ENCODE data around the gene TMEM165.
"Not testable (repeated sequence)": the region's sequence is repeated elsewhere in the genome, so short reads cannot be mapped to it uniquely, and the experiment has no call there.

Gene TMEM165

DNA sequence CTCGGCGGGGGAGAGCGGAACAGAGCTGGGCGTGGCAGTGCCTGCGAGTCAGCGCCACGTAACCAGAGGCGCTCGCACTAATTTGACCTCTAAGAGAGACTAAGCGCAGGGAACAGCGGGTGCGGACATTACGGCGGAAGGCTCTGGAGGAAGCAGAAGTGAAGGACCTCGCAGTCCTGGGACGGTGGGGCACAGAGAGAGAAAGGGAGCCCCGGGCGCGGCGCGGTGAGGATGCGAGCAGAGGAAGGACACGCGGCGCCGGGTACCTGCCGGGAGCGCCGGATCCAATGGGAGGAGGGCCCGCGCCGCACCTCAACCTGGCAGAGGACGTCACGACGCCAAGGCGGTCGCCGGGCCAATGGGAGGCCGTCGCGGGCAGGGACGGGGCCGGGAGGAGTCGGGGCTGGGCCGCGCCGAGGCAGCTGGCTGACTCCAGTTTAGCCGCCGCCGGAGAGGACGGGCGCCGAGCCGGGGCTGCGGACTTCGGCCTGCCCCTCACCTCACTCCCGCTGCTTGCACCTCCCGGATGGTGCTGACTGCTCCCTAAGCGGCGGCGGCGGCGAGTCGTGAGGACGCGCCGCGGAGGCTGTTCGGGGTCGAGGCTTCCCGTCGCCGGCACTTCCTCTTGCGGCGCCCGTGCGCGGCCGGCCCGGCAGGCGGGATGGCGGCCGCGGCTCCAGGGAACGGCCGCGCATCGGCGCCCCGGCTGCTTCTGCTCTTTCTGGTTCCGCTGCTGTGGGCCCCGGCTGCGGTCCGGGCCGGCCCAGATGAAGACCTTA lies at the start of gene TMEM165:
TMEM165 (plus strand) TSS at position 429 of the 779 bp plus-strand sequence; CDS start at position 662, 233 bp downstream.
- peak; percentile 70 to 84 for DNase-seq (ENCODE audit: low read depth in 1 of 2, low spot score in 1 of 2)

GRCh38 chr4:55345980-55346850 lies 49.5 kb upstream of the TMEM165 start, which contains the start of gene SRD5A3:
TSS of gene SRD5A3 (plus strand) at chr4:55346242. CDS start at chr4:55346337, 95 bp downstream.
- DNase-seq (ENCODE audit: low read depth in 1 of 2, low spot score in 1 of 2), result peak; percentile 64 to 82

- no peak for DNase-seq (ENCODE audit: low read depth in 1 of 2, low spot score in 1 of 2)
These were observed 48.9 kb upstream of the TMEM165 start for GRCh38 chr4:55346851-55347255.

GRCh38 chr4:55347610-55348228 lies 48.0 kb upstream of the TMEM165 start:
- no peak for DNase-seq (ENCODE audit: low read depth in 1 of 2, low spot score in 1 of 2)

- no peak for DNase-seq (ENCODE audit: low read depth in 1 of 2, low spot score in 1 of 2)
These were observed 47.3 kb upstream of the TMEM165 start for GRCh38 chr4:55348466-55348865.

- DNase-seq (ENCODE audit: low read depth in 1 of 2, low spot score in 1 of 2), result not testable (repeated sequence)
These were observed 44.9 kb upstream of the TMEM165 start for GRCh38 chr4:55350870-55351269.

- no peak for DNase-seq (ENCODE audit: low read depth in 1 of 2, low spot score in 1 of 2)
These were observed 43.9 kb upstream of the TMEM165 start for GRCh38 chr4:55351824-55352223.

GRCh38 chr4:55352726-55353125 lies 43.0 kb upstream of the TMEM165 start:
- no peak for DNase-seq (ENCODE audit: low read depth in 1 of 2, low spot score in 1 of 2)

- not testable (repeated sequence) for DNase-seq (ENCODE audit: low read depth in 1 of 2, low spot score in 1 of 2)
These were observed 42.5 kb upstream of the TMEM165 start for GRCh38 chr4:55353228-55353747.

DNA sequence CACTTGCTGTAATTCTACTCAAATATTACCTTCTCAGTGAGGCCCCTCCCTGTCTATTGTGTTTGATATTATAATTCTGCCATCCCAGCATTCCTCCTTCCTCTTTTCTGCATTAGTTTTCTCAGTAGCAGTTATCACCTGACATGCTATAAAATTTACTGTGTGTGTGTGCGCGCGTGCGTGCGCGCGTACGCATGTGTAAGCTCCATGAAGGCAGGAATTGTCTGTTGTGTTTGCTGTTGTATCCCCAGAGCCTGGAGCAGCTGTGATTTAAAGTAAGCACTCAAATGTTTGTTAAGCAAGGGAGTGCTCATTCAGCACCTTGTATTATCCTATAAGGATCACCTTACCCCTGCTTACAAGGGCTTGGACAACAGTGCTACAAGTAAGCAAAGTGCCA lies 41.1 kb upstream of the TMEM165 start:
- DNase-seq (ENCODE audit: low read depth in 1 of 2, low spot score in 1 of 2), result no peak

DNA sequence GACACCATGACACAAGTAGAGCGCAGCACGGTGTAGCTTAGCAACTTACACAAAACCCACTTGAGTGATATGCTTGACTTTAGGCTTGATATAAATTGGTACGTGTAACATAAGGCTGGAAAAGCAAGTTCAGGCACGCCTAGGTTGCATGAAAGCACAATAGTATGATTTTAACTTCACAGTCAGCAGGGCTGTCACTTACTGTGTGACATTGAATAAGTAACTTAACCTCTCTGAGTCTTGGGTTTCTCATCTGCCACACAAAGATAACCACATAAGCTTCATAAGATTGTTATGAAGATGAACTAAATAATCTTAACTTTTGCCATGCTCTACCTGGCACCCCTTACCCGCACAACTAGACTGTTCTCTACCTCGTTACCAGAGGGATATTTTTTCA lies 40.2 kb upstream of the TMEM165 start:
- no peak for DNase-seq (ENCODE audit: low read depth in 1 of 2, low spot score in 1 of 2)

DNA sequence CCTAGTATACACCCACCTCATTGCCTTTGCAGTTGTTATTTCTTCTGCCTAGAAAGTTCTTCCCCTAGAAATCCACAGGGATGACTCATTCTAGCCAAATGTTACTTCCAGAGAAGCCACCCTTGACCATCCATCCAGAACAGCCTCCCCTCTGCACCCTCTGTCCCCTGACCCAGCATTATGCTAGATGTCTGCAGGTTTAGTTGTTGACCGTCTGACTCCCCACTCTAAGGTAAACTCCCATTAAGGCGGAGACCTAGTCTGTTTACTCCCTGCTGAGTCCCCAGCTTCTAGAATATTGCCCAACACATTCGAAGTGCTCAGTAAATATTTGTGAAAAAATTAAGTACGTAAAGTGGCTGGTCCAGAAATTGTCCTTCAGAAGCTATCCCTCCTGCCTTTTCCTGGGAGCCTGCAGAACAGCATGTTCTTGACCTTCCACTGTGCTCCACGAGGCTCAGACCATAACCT lies 38.7 kb upstream of the TMEM165 start:
- DNase-seq (ENCODE audit: low read depth in 1 of 2, low spot score in 1 of 2), result no peak

DNA sequence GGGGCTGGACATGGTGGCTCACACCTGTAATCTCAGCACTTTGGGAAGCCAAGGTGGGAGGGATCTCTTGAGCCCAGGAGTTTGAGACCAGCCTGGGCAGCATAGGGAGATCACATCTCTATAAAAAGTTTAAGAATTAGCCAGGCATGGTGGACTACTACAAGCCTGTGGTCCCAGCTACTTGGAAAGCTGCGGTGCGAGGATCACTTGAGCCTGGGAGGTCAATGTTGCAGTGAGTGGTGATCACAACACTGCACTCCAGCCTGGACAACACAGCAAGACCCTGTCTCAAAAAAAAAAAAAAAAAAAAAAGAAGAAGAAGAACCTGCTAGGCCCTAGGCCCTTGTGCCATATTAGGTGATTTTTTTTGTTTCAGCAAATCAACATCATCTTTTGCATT lies 37.5 kb upstream of the TMEM165 start:
- no peak for DNase-seq (ENCODE audit: low read depth in 1 of 2, low spot score in 1 of 2)

- DNase-seq (ENCODE audit: low read depth in 1 of 2, low spot score in 1 of 2), result no peak
These were observed 37.1 kb upstream of the TMEM165 start for GRCh38 chr4:55358668-55359067.

DNA sequence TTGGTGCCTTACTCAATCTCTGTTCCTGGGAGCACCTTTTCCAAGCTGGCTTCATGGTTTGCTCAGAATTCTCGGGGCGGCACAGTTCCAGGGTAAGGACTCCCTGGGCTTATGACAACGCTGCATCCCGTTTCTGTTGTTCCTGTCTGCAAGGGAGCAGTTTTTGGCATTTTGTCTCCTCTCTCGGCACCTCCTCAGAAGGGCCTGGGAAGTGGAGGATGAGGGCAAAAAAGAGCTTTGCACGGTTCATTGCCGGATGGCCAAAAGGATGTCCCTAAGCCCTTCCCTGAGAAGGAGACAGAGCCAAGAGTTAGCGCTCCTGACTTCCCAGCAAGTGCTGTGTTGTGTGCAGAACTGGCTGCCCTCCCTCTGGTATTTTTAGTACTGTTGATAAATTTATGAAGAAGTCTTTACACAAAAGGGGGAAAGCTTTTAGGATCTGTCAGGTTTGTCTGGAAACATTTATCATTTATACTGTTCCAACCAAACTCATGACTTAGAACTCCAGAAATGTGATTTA lies 36.3 kb upstream of the TMEM165 start:
- DNase-seq (ENCODE audit: low read depth in 1 of 2, low spot score in 1 of 2), result no peak

DNA sequence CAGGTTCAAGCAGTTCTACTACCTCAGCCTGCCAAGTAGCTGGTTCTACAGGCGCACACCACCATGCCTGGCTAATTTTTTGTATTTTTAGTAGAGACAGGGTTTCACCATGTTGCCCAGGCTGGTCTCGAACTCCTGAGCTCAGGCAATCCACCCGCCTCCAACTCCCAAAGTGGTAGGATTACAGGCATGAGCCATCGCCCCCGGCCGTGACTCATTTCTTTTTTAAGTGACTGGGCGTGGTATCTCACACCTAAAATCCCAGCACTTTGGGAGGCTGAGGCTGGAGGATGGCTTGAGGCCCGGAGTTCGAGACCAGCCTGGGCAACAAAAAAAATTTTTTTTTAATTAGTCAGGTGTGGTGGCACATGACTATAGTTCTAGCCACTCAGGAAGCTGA lies 32.8 kb upstream of the TMEM165 start:
- not testable (repeated sequence) for DNase-seq (ENCODE audit: low read depth in 1 of 2, low spot score in 1 of 2)

DNA sequence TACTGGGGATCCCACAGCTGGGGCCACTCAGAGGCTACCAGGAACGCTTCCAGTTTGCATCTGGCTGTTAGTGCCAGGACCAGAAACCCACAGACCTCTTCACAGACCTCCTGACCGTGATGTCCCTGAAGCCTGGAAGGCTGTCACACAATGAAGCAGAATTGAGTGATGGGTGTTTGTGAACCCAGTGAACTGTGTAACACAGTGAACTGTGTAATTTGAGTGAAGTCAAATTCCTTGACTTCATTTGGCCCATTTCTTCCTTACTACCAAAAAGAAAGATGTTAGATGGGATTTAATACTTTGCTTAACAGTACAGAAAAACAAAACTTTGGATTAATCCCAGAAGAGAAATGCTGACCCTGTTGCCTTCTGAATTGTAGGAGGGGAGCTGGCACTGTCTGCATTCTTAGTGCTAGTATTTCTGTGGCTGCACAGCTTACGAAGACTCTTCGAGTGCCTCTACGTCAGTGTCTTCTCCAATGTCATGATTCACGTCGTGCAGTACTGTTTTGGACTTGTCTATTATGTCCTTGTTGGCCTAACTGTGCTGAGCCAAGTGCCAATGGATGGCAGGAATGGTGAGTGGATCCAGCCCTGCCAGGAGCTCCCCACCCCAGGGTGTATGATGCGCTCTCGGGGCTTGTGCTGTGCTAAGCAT lies 31.9 kb upstream of the TMEM165 start:
- no peak for DNase-seq (ENCODE audit: low read depth in 1 of 2, low spot score in 1 of 2)

DNA sequence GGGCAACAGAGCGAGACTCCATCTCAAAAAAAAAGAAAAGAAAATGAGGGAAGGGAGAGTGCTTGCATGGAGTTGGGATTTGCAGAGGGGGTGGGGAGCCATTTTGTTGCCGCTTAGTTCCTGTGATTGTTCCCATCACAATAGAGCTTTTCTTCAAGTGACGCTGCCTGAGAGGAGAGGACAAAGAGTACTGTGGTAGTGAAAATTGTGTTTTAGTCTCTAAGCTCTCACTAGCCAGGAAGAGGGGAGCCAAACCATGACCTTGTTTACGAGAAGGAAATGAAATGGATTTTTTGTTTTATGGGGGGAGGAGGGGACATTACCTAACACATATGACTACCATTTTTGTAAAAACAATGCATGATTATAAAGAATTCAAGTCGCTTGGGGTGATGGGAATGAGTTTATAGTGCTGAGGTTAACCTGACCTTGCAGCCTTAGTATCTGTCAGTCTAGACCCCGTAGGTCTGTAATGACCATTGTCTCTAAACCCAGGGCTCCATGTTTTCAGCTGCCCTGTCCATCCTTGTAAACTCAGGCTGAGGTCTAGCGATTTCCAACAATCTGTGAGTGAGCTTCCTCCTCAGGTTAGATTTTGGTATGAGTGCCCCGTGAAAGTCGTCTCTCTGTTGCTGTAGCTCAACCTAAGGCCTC lies 30.9 kb upstream of the TMEM165 start:
- no peak for DNase-seq (ENCODE audit: low read depth in 1 of 2, low spot score in 1 of 2)

- no peak for DNase-seq (ENCODE audit: low read depth in 1 of 2, low spot score in 1 of 2)
These were observed 30.4 kb upstream of the TMEM165 start for GRCh38 chr4:55365345-55365728.

DNA sequence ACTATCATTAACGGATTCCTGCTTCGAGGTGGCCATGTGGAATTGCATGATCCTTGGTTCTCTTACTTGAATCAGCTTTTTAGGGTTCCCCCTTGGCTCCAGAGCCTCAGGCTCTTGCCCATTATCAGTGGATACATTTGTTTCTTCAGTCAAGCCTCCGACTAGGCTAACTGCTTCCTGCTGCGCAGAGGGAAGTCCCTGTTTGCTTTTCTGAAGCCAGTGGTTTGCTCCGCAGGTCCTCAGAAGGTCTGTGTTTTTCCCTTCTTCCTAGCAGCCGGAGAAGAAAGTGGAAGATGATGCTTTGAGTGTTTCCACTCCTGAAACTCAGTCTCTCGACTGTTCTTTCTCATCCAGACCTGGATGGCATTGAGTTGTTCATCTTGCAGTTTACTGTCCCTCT lies 29.1 kb upstream of the TMEM165 start:
- no peak for DNase-seq (ENCODE audit: low read depth in 1 of 2, low spot score in 1 of 2)
